ENCODE data around the gene SAMD8.

DNA sequence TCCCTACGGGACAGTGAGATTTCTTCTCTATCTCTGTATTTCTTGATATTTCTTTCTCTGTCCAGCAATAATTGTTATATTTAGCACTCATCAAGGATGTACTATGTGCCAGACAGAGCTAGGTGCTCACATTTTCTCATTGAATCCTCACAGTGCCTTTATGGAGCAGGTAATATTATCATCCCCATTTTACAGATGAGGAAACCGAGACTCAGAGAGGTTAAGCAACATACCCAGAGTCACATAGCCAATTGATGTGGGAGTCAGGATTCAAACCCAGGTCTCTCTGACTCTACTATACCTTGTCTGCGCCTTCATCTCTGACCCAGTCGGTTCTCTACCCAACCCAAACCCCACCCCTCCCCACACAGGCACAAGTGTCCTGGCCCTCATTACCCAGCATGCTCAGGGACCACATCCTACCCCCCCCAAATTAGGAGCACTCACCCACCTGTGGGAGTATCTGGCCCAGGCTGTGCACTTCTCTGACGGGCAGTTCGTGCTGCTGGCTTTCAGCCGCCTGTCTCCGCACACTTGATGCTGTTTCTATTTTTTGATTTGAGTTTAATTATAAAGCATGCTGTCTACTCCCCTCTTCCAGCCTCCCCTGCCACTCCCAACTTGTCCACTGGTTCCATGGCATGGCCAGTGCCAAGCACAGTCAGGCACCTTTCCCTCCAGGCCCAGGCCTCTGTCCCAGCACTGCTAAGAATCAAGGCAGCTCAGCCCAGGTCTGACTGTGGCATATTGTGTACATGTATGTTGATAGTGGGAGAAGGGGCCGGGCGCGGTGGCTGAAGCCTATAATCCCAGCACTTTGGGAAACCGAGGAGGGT, 9.8 kb upstream of the SAMD8 start:
- TF ChIP-seq, protein P1, sequence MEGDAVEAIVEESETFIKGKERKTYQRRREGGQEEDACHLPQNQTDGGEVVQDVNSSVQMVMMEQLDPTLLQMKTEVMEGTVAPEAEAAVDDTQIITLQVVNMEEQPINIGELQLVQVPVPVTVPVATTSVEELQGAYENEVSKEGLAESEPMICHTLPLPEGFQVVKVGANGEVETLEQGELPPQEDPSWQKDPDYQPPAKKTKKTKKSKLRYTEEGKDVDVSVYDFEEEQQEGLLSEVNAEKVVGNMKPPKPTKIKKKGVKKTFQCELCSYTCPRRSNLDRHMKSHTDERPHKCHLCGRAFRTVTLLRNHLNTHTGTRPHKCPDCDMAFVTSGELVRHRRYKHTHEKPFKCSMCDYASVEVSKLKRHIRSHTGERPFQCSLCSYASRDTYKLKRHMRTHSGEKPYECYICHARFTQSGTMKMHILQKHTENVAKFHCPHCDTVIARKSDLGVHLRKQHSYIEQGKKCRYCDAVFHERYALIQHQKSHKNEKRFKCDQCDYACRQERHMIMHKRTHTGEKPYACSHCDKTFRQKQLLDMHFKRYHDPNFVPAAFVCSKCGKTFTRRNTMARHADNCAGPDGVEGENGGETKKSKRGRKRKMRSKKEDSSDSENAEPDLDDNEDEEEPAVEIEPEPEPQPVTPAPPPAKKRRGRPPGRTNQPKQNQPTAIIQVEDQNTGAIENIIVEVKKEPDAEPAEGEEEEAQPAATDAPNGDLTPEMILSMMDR (IDR thresholded peaks at IDR 0.05; ENCODE audit: poor library complexity) = no peak
- no peak for TF ChIP-seq EZH2 (IDR thresholded peaks at IDR 0.05; ENCODE audit: borderline replicate concordance)
